K562 (cell line): ENCODE results near the gene TMBIM4. TPM values are rescaled to one million over a fixed set of nuclear protein-coding genes. Genes with fewer than 3 reads are reported as not detected.
A peak's percentile ranks its signal among the peaks of the same experiment; 100 is the strongest.

ENCODE experiments used
- ATAC-seq: fragments of 200-7000 bp; cut with Tn5 transposase; 3 replicates; pipeline ENCODE4 v1.9.1; 2020; ENCODE audit warnings: moderate library complexity
- BruUV-seq: library from RNA; stranded (reverse); fragments of 400-500 nt; replicated peaks from 2 replicates; lab custom pipeline; 2021; lab: Mats Ljungman, UMichigan
- CTCF ChIA-PET: fragments of 300-600 bp; formaldehyde crosslinking; extraction: SDS; loops from one replicate; lab custom pipeline; 2021; ENCODE audit warnings: low intra/inter-chr PET ratio; lab: Yijun Ruan, JAX
- POLR2A ChIA-PET: fragments of 300-600, 350-650 bp; sonication (Branson Sonifier 250); formaldehyde crosslinking; extraction: SDS; loops from one replicate; lab custom pipeline; 2021; ENCODE audit warnings: antibody characterized with exemption, inconsistent platforms; lab: Yijun Ruan, JAX
- DNase-seq, 4 experiments: peaks; one replicate each; pipeline versions ENCODE4 v3.0.0 to v3.0.0-alpha.2; 2011 to 2018; ENCODE audit warnings: low spot score in 3 of 4, mixed read lengths in 3 of 4; ENCODE audit errors: extremely low read depth in 1 of 4
- FAIRE-seq: peaks from 2 replicates; lab custom pipeline; 2011; peaks lifted over from hg19 to GRCh38; lab: Jason Lieb, UNC
- H2AFZ ChIP-seq: 2 replicates; pipeline ENCODE4 v1.6.0; 2011; ENCODE audit warnings: low read depth, low read length, control low read depth, inconsistent platforms
- H3K27ac ChIP-seq: fragments of 200-600 bp; 3 replicates; pipeline ENCODE4 v1.8.0; 2011; ENCODE audit warnings: low read depth, mild to moderate bottlenecking, control low read depth, inconsistent platforms, low read length, moderate library complexity, mixed read lengths; ENCODE audit errors: extremely low read depth
- H3K27me3 ChIP-seq, 2 experiments: fragments of 300-600 bp in 1 of 2; 2 replicates in 1 of 2; 3 replicates in 1 of 2; pipeline versions ENCODE4 v1.6.0 to v1.8.0; 2011; ENCODE audit warnings: inconsistent platforms in 2 of 2, low read length in 2 of 2, mild to moderate bottlenecking in 1 of 2, mixed read lengths in 1 of 2, moderate library complexity in 1 of 2; ENCODE audit not compliant: control insufficient read depth in 2 of 2, insufficient read depth in 2 of 2
- H3K36me3 ChIP-seq: fragments of 300-600 bp; 3 replicates; pipeline ENCODE4 v1.8.0; 2011; ENCODE audit warnings: mild to moderate bottlenecking, low read length, inconsistent platforms; ENCODE audit not compliant: control insufficient read depth, insufficient read depth
- H3K4me1 ChIP-seq, 2 experiments: fragments of 200-600 bp in 1 of 2; replicated peaks in 1 of 2; 2 replicates in 1 of 2; 3 replicates in 1 of 2; pipeline versions ENCODE4 v1.5.1 to v1.8.0; 2011; ENCODE audit warnings: inconsistent platforms in 2 of 2, low read length in 2 of 2, mild to moderate bottlenecking in 1 of 2, mixed read lengths in 1 of 2, moderate library complexity in 1 of 2; ENCODE audit not compliant: control insufficient read depth in 2 of 2, insufficient read depth in 2 of 2
- H3K4me2 ChIP-seq: 2 replicates; pipeline ENCODE4 v1.6.1; 2011; ENCODE audit warnings: low read length, control low read depth, inconsistent platforms, mixed read lengths; ENCODE audit not compliant: insufficient read depth
- H3K4me3 ChIP-seq: fragments of 200-600 bp; sonication (generic), shearing (Covaris generic); 2 replicates; pipeline ENCODE4 v1.5.1; 2016; ENCODE audit warnings: control low read depth, inconsistent platforms
- H3K79me2 ChIP-seq: fragments of 200-600 bp; 3 replicates; pipeline ENCODE4 v1.8.0; 2011; ENCODE audit warnings: low read length, inconsistent platforms; ENCODE audit not compliant: control insufficient read depth, insufficient read depth
- H3K9ac ChIP-seq, 2 experiments: 2 replicates each; pipeline versions ENCODE4 v1.6.0 to v1.6.1; 2011; ENCODE audit warnings: low read depth in 2 of 2, low read length in 2 of 2, control low read depth in 1 of 2, inconsistent platforms in 1 of 2, mild to moderate bottlenecking in 1 of 2, mixed read lengths in 1 of 2; ENCODE audit not compliant: insufficient read depth in 1 of 2
- H3K9me1 ChIP-seq: one replicate; pipeline ENCODE4 v1.6.0; 2011; ENCODE audit warnings: inconsistent platforms, mild to moderate bottlenecking, low read length, moderate library complexity; ENCODE audit not compliant: control insufficient read depth, insufficient read depth
- H3K9me3 ChIP-seq: replicated peaks from 2 replicates; pipeline ENCODE4 v1.5.1; 2011; ENCODE audit warnings: low read depth, low read length, inconsistent platforms; ENCODE audit not compliant: control insufficient read depth, insufficient read depth
- H4K20me1 ChIP-seq: replicated peaks from 2 replicates; pipeline ENCODE4 v1.6.1; 2011; ENCODE audit warnings: low read length, inconsistent platforms, mixed read lengths; ENCODE audit not compliant: control insufficient read depth, insufficient read depth
- USF2 ChIP-seq: sonication (generic); formaldehyde crosslinking; IDR thresholded peaks from 2 replicates; pipeline ENCODE4 v1.5.0; 2020; ENCODE audit warnings: missing genetic modification reagents
- ZBTB49 ChIP-seq: sonication (generic); formaldehyde crosslinking; IDR thresholded peaks from 2 replicates; pipeline ENCODE4 v1.8.0; 2022; ENCODE audit warnings: missing genetic modification reagents, mild to moderate bottlenecking, borderline replicate concordance
- WGBS: fragments of 100-300 bp; shearing (Covaris generic); methylation state at CpG from one replicate; pipeline ENCODE4 v1.1.6; 2016; ENCODE audit warnings: low coverage, mixed read lengths; ENCODE audit not compliant: insufficient coverage; ENCODE audit errors: missing lambda C conversion rate; 5-methylcytosine and 5-hydroxymethylcytosine counted together
- in situ Hi-C: fragments of 300-500 bp; cut with MboI; formaldehyde crosslinking; loops from 4 replicates; pipeline ENCODE4 v1.15.0; 2018; ENCODE audit warnings: inconsistent platforms, mixed read lengths
- intact Hi-C: fragments of 100-400 bp; cut with micrococcal nuclease; formaldehyde crosslinking; loops from 2 replicates; pipeline ENCODE4 v1.14.2; 2022
- polyA plus RNA-seq, 8 experiments: library from polyadenylated mRNA; depleted of rRNA in 4 of 8; stranded (reverse) in 5 of 8; unstranded in 3 of 8; fragments of >200 nt; fragmentation: Nextera tagmentation in 2 of 8; fragmentation: Illumina TruSeq in 1 of 8; extraction: Ambion mirVana in 2 of 8; extraction: Trizol in 1 of 8; gene quantifications; 2 replicates each; pipeline versions ENCODE4 v1.2.1 to v1.2.3, GENCODE V29; 2011 to 2014; ENCODE audit warnings: inconsistent platforms in 1 of 8, missing spikeins in 1 of 8
- total RNA-seq, 7 experiments: library from RNA; depleted of rRNA in 6 of 7; stranded (reverse); fragments of >200 nt in 6 of 7; fragmentation: Illumina TruSeq in 2 of 7; extraction: Trizol in 2 of 7; gene quantifications; 2 replicates each; pipeline versions ENCODE4 v1.2.1 to v1.2.3, GENCODE V29; 2011 to 2021; ENCODE audit warnings: low replicate concordance in 1 of 7

TMBIM4 gene
- total and polyA plus RNA-seq, 9 of the 15 experiments (the other 6 are each of a cell fraction or from before 2014, with no cell fraction given): 18.6 to 272 (median 50.0) TPM

DNA sequence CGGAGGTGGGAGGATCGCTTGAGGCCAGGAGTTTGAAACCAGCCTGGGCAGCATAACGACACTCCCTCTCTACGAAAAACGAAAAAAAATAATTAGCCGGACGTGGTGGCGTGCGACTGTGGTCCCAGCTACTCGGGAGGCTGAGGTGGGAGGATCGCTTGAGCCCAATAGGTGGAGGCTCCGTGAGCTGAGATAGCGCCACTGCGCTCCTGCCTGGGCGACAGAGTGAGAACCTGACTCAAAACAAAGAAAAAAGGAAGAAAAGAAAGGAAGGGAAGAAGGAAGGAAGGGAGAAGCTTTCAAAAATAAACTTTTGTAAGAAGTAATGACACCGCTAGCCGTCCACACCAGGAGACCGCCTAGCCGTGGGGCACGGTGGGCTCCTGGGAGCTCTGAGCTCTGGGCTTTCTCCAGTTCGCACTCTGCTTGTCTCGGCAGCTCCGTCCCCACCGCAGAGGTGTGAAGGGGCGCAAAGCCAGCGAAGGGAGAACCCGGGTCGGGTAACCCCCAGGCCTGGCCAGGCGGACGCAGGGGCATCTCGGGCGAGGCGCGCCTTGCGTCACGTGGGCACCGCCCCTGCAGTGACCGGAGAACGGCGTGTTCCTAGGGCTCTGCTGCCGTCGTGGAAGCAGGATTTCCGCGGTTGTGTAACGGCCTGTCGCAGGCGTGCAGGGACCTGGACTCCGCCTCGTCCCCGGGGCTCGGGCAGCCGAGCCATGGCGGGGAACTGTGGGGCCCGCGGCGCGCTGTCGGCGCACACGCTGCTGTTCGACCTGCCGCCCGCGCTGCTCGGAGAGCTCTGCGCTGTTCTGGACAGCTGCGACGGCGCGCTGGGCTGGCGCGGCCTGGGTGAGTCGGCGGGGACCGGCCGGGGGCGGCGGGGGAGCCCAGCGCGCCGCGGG, 19.0 kb upstream of the TMBIM4 start, which contains the start of gene IRAK3:
TSS of gene IRAK3 (plus strand) at position 631 of the 902 bp plus-strand sequence. CDS start at position 717, 86 bp downstream.
- peak; percentile 10; the same call in 1 of the 2 replicates for TF ChIP-seq USF2 (CRISPR knock-in tag)
- no peak for TF ChIP-seq ZBTB49 (CRISPR knock-in tag)
- TF ChIP-seq, all 486 proteins: peak for 1
- peaks cover 19 to 37% of the 10 kb centered on the region in 2 experiments; a peak in 3 of 5 replicates for H3K27me3 ChIP-seq
- in situ Hi-C loops (no loop called here), intact Hi-C loops (no loop called here)
- POLR2A ChIA-PET: no interaction called here
- H3K9me1 ChIP-seq: no peaks in the 10 kb centered on the region
- no peak within 1 kb of the TSS for H3K27ac ChIP-seq
- no peak within 1 kb of the TSS for H3K4me3 ChIP-seq
- WGBS: 45% methylated on average over 50 of the region's 82 CpGs
- H2AFZ ChIP-seq: no peak within 1 kb of the TSS
- peaks cover 0 to 7% of the 10 kb centered on the region in 2 experiments; a peak in 1 of 5 replicates for H3K4me1 ChIP-seq
- no peaks in the 10 kb centered on the region for H4K20me1 ChIP-seq
- no TSS peak for BruUV-seq
- H3K9ac ChIP-seq: no peak within 1 kb of the TSS
- DNase-seq (no peak), FAIRE-seq (no peak), ATAC-seq (no peak)
- no peaks in the 10 kb centered on the region for H3K79me2 ChIP-seq
- no peaks in the 10 kb centered on the region for H3K36me3 ChIP-seq
- H3K9me3 ChIP-seq: no peaks in the 10 kb centered on the region
- H3K4me2 ChIP-seq: no peak within 1 kb of the TSS
- CTCF ChIA-PET: no interaction called here
